GM12878 (cell line): ENCODE results near the gene OTUD3. TPM values are rescaled to one million over a fixed set of nuclear protein-coding genes. Genes with fewer than 3 reads are reported as not detected.

ENCODE experiments used
- ATAC-seq: fragments of 200-7000 bp; cut with Tn5 transposase; 3 replicates; pipeline ENCODE4 v1.9.1; 2020; ENCODE audit warnings: mild to moderate bottlenecking, moderate library complexity
- BruUV-seq: library from RNA; stranded (reverse); fragments of 400-500 nt; replicated peaks from 2 replicates; lab custom pipeline; 2021; lab: Mats Ljungman, UMichigan
- CTCF ChIA-PET: fragments of 300-600 bp; sonication (Branson Sonifier 250); formaldehyde crosslinking; extraction: SDS; loops from one replicate; lab custom pipeline; 2021; ENCODE audit warnings: inconsistent platforms; lab: Yijun Ruan, JAX
- POLR2A ChIA-PET: fragments of 350-600 bp; formaldehyde crosslinking; extraction: SDS; loops from one replicate; lab custom pipeline; 2021; ENCODE audit warnings: inconsistent platforms; lab: Charles Lee
- RAD21 ChIA-PET: fragments of 300-600 bp; sonication (Branson Sonifier 250); formaldehyde crosslinking; loops from one replicate; lab custom pipeline; 2023; ENCODE audit warnings: antibody characterized with exemption; ENCODE audit not compliant: unreplicated experiment; lab: Charles Lee
- SMC1A ChIA-PET: fragments of 300-600 bp; sonication (Branson Sonifier 250); formaldehyde crosslinking; loops from one replicate; lab custom pipeline; 2023; ENCODE audit not compliant: unreplicated experiment, uncharacterized antibody; lab: Charles Lee
- DNase-seq: peaks from one replicate; pipeline ENCODE4 v3.0.0-alpha.2; 2011; ENCODE audit warnings: low read depth, low spot score
- FAIRE-seq: peaks from 3 replicates; lab custom pipeline; 2011; peaks lifted over from hg19 to GRCh38; lab: Jason Lieb, UNC
- H2AFZ ChIP-seq: 2 replicates; pipeline ENCODE4 v1.6.0; 2011; ENCODE audit warnings: low read depth, low read length, control low read depth; ENCODE audit not compliant: control insufficient read depth
- H3K27ac ChIP-seq: 2 replicates; pipeline ENCODE4 v1.5.1; 2011; ENCODE audit warnings: control low read depth; ENCODE audit not compliant: control insufficient read depth, insufficient read depth
- H3K27me3 ChIP-seq, 2 experiments: replicated peaks in 1 of 2; 2 replicates each; pipeline versions ENCODE4 v1.6.0 to v1.6.1; 2011; ENCODE audit warnings: low read length in 1 of 2; ENCODE audit not compliant: control insufficient read depth in 2 of 2, insufficient read depth in 2 of 2
- H3K36me3 ChIP-seq, 2 experiments: 2 replicates each; pipeline ENCODE4 v1.5.1; 2011; ENCODE audit warnings: low read length in 1 of 2; ENCODE audit not compliant: control insufficient read depth in 2 of 2, insufficient read depth in 2 of 2
- H3K4me1 ChIP-seq: 2 replicates; pipeline ENCODE4 v1.6.1; 2011; ENCODE audit warnings: mild to moderate bottlenecking, low read length, moderate library complexity, mixed read lengths; ENCODE audit not compliant: control insufficient read depth, insufficient read depth
- H3K4me2 ChIP-seq: 2 replicates; pipeline ENCODE4 v1.6.0; 2011; ENCODE audit warnings: control low read depth; ENCODE audit not compliant: control insufficient read depth, insufficient read depth
- H3K4me3 ChIP-seq: fragments of 200-600 bp; sonication (generic); 2 replicates; pipeline ENCODE4 v1.5.1; 2016
- H3K79me2 ChIP-seq: 2 replicates; pipeline ENCODE4 v1.6.0; 2011; ENCODE audit warnings: low read length; ENCODE audit not compliant: control insufficient read depth, insufficient read depth
- H3K9ac ChIP-seq: 2 replicates; pipeline ENCODE4 v1.8.0; 2011; ENCODE audit warnings: low read length, control low read depth, mixed read lengths; ENCODE audit not compliant: control insufficient read depth, insufficient read depth
- H3K9me3 ChIP-seq: replicated peaks from 3 replicates; pipeline ENCODE4 v1.5.1; 2011; ENCODE audit warnings: mild to moderate bottlenecking, low read length; ENCODE audit not compliant: control insufficient read depth, insufficient read depth
- H4K20me1 ChIP-seq: 2 replicates; pipeline ENCODE4 v1.6.0; 2011; ENCODE audit not compliant: control insufficient read depth, insufficient read depth
- BCL11A ChIP-seq: IDR thresholded peaks from 2 replicates; pipeline ENCODE4 v1.6.1; 2011; ENCODE audit warnings: low read depth, low read length
- CBX3 ChIP-seq: fragments of 200-600 bp; sonication (generic); IDR thresholded peaks from 2 replicates; pipeline ENCODE4 v1.6.1; 2016; ENCODE audit warnings: low read depth, borderline replicate concordance
- ETV6 ChIP-seq, 2 experiments: fragments of 450-650 bp in 1 of 2; IDR thresholded peaks in 1 of 2; conservative IDR thresholded peaks in 1 of 2; 2 replicates each; pipeline ENCODE4 v1.6.1; 2014; ENCODE audit warnings: antibody characterized with exemption in 1 of 2, borderline replicate concordance in 1 of 2, low read depth in 1 of 2, mild to moderate bottlenecking in 1 of 2, moderate library complexity in 1 of 2
- KDM1A ChIP-seq: fragments of 200-600 bp; sonication (generic); IDR thresholded peaks from 2 replicates; pipeline ENCODE4 v1.6.1; 2016; ENCODE audit warnings: borderline replicate concordance
- MEF2A ChIP-seq: IDR thresholded peaks from 2 replicates; pipeline ENCODE4 v1.6.1; 2011; ENCODE audit warnings: low read depth, mild to moderate bottlenecking, low read length, moderate library complexity; ENCODE audit not compliant: insufficient read depth
- NR2F1 ChIP-seq: fragments of 450-650 bp; conservative IDR thresholded peaks from 2 replicates; pipeline ENCODE4 v1.6.1; 2017; ENCODE audit warnings: mild to moderate bottlenecking
- POLR2AphosphoS2 ChIP-seq: IDR thresholded peaks from 2 replicates; pipeline ENCODE4 v1.6.1; 2011; ENCODE audit warnings: low read depth, mild to moderate bottlenecking, low read length, improper control_type of control experiment, moderate library complexity
- SMAD5 ChIP-seq: IDR thresholded peaks from 2 replicates; pipeline ENCODE4 v1.6.1; 2016; ENCODE audit warnings: antibody characterized with exemption, low read depth
- ZNF207 ChIP-seq: fragments of 450-650 bp; IDR thresholded peaks from 2 replicates; pipeline ENCODE4 v1.6.1; 2014; ENCODE audit warnings: antibody characterized with exemption, mild to moderate bottlenecking, borderline replicate concordance
- ZNF24 ChIP-seq: fragments of 450-650 bp; IDR thresholded peaks from 2 replicates; pipeline ENCODE4 v1.6.1; 2017; ENCODE audit warnings: antibody characterized with exemption, mild to moderate bottlenecking
- WGBS: methylation state at CpG from one replicate; pipeline ENCODE4 v1.1.6; 2016; ENCODE audit warnings: low lambda C conversion rate; ENCODE audit not compliant: insufficient replicate concordance, insufficient coverage; ENCODE audit errors: missing lambda C conversion rate; 5-methylcytosine and 5-hydroxymethylcytosine counted together
- in situ Hi-C: fragments of 300-500 bp; cut with MboI; formaldehyde crosslinking; loops from 9 replicates; pipeline ENCODE4 v1.14.3; 2018; ENCODE audit warnings: mixed read lengths
- intact Hi-C: fragments of 100-400 bp; cut with micrococcal nuclease; formaldehyde crosslinking; loops from one replicate; pipeline ENCODE4 v1.14.2; 2022; ENCODE audit not compliant: unreplicated experiment
- polyA plus RNA-seq, 11 experiments: library from polyadenylated mRNA; depleted of rRNA in 4 of 11; unstranded in 6 of 11; stranded (reverse) in 5 of 11; fragments of >200 nt; fragmentation: Nextera tagmentation in 4 of 11; fragmentation: Illumina TruSeq in 1 of 11; extraction: Ambion mirVana in 4 of 11; extraction: Trizol in 1 of 11; gene quantifications; 1 replicate in 1 of 11; 2 replicates in 10 of 11; pipeline versions ENCODE4 v1.2.1 to v1.2.3, GENCODE V29; 2011 to 2016; ENCODE audit warnings: inconsistent platforms in 2 of 11, missing spikeins in 2 of 11, low read depth in 1 of 11
- total RNA-seq, 4 experiments: library from RNA; depleted of rRNA in 3 of 4; stranded (reverse); fragments of >200 nt in 3 of 4; fragmentation: Illumina TruSeq in 1 of 4; extraction: Trizol in 1 of 4; gene quantifications; 2 replicates each; pipeline versions ENCODE4 v1.2.1 to v1.2.3, GENCODE V29; 2013 to 2021
- TF ChIP-seq, protein P1 (sequence below): fragments of 450-650 bp; IDR thresholded peaks from 2 replicates; pipeline ENCODE4 v1.6.1; 2018; ENCODE audit warnings: borderline replicate concordance, mild to moderate bottlenecking; ENCODE audit not compliant: partially characterized antibody

OTUD3 gene
- total and polyA plus RNA-seq, 10 of the 15 experiments (the other 5 are each of a cell fraction or from before 2014, with no cell fraction given), result 0.77 to 8.9 (median 4.8) TPM

DNA sequence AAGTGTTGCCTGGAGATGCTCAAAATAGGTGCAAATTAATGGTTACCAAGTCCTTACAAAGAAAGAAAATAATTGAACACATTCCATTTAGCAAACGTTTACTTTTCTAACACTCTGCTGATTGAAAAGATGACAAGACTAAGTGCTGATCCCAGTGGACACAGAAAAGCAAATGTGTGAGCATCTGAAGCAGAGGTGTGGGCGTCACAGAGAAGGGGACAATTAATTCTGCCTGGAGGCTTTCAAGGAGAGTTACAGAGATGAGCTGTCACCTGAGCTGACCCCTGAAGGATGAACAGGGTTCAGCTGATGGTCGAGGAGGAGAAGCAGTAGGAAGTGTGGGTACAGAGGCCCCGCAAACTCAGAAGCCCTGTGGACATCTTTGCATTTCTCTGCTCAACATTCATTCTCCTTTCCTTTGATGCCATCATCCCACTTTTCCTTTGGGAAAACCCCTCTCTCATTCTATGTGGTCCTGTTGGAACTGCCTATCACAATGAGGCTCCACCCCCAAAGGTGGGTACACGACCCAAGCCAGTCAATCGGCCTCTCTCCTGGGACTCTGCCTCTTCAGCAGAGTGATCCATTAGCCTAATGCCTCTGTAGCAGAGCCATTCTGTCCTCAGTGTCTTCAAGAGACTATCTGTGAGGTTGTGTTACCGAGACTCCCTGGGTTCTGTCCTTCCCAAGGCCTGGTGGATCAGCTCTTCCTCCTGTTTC lies 58.5 kb downstream of the OTUD3 start:
- no peaks in the 10 kb centered on the region for H3K4me1 ChIP-seq
- no peak overlapping the region for H3K4me2 ChIP-seq
- H3K9me3 ChIP-seq, result no peaks in the 10 kb centered on the region; the same call in 2 of the 3 replicates
- ChIA-PET CTCF (no interaction called here), RAD21 (no interaction called here), POLR2A (no interaction called here), SMC1A (no interaction called here)
- BruUV-seq, result no TSS peak
- no peaks in the 10 kb centered on the region for H3K79me2 ChIP-seq
- ATAC-seq (no peak), DNase-seq (no peak), FAIRE-seq (no peak)
- WGBS, result 21% methylated on average over 7 of the region's 7 CpGs
- no peak overlapping the region for H3K9ac ChIP-seq
- no peaks in the 10 kb centered on the region for H3K27me3 ChIP-seq
- intact Hi-C loops (no loop called here), in situ Hi-C loops (no loop called here)
- no peaks in the 10 kb centered on the region for H3K36me3 ChIP-seq
- no peak overlapping the region for H3K4me3 ChIP-seq
- H2AFZ ChIP-seq, result no peak overlapping the region
- H3K27ac ChIP-seq, result no peak overlapping the region
- no peaks in the 10 kb centered on the region for H4K20me1 ChIP-seq
- no peak for TF ChIP-seq POLR2AphosphoS2
- no peak for TF ChIP-seq KDM1A
- TF ChIP-seq MEF2A, result no peak
- TF ChIP-seq BCL11A, result no peak
- TF ChIP-seq ETV6 (conservative IDR thresholded peaks at IDR 0.05 in 1 of 2, IDR thresholded peaks at IDR 0.05 in 1 of 2; ENCODE audit: borderline replicate concordance in 1 of 2, low read depth in 1 of 2), result no peak
- TF ChIP-seq ZNF207, result no peak
- no peak for TF ChIP-seq SMAD5
- no peak for TF ChIP-seq CBX3
- TF ChIP-seq, protein P1, sequence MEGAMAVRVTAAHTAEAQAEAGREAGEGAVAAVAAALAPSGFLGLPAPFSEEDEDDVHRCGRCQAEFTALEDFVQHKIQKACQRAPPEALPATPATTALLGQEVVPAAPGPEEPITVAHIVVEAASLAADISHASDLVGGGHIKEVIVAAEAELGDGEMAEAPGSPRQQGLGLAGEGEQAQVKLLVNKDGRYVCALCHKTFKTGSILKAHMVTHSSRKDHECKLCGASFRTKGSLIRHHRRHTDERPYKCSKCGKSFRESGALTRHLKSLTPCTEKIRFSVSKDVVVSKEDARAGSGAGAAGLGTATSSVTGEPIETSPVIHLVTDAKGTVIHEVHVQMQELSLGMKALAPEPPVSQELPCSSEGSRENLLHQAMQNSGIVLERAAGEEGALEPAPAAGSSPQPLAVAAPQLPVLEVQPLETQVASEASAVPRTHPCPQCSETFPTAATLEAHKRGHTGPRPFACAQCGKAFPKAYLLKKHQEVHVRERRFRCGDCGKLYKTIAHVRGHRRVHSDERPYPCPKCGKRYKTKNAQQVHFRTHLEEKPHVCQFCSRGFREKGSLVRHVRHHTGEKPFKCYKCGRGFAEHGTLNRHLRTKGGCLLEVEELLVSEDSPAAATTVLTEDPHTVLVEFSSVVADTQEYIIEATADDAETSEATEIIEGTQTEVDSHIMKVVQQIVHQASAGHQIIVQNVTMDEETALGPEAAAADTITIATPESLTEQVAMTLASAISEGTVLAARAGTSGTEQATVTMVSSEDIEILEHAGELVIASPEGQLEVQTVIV, result no peak
- TF ChIP-seq NR2F1, result no peak
- no peak for TF ChIP-seq ZNF24
- TF ChIP-seq, all 136 proteins: peak for 0
